ENCODE measurements around the gene TMCO5A. TPM values are rescaled to one million over a fixed set of nuclear protein-coding genes. Genes with fewer than 3 reads are reported as not detected.

The TMCO5A gene
- polyA plus RNA-seq, 2 of the 4 experiments (the other 2 are of a cell fraction) = not detected

DNA sequence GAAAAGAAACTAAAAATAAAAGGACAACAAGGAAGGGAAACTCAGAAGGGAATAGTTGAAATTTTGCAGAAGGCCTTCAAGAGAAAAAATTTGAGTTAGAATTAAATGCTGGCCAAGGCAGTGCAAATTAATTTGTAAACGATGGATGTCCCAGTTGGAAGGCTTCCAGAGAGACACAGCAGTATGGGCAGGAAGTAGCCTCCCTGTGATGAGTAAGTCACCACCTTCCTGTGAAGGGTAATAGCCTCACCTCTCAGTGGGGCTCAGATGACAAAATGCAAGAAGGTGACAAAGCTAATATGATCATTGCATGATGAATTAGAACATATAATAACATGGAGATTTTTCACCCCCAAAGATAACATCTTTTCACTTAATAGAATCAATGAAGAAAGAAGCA lies 27.3 kb upstream of the TMCO5A start:
- no peak for FAIRE-seq
- no peak overlapping the region for H3K4me2 ChIP-seq
- POLR2A ChIA-PET = no interaction called here

GRCh38 chr15:37921527-37922385 lies 12.7 kb upstream of the TMCO5A start:
- ChIA-PET POLR2A (no interaction called here), CTCF (interaction anchor here (1.1 kb wide), 1 partner anchor 25 kb away, joined by 3 read pairs; no protein-coding TSS in a partner anchor)
- Histone ChIP-seq H3K4me3 (no peak overlapping the region), H3K27ac (no peak overlapping the region), H3K4me2 (no peak overlapping the region), H3K9me3 (no peaks in the 10 kb centered on the region), H3K4me1 (no peaks in the 10 kb centered on the region)
- no peak for FAIRE-seq
- no peak for ATAC-seq
- TF ChIP-seq CEBPB (IDR thresholded peaks at IDR 0.05) (no peak), SMC3 (IDR thresholded peaks at IDR 0.05) (no peak), HES2 (IDR thresholded peaks at IDR 0.05) (no peak), JUN (IDR thresholded peaks at IDR 0.05) (no peak), FOSL2 (IDR thresholded peaks at IDR 0.05) (no peak), FOSL2 (CRISPR knock-in tag; IDR thresholded peaks at IDR 0.05) (no peak), EHMT2 (IDR thresholded peaks at IDR 0.05; ENCODE audit: low read depth) (no peak), SREBF2 (IDR thresholded peaks at IDR 0.05) (no peak), HMGXB4 (CRISPR knock-in tag; IDR thresholded peaks at IDR 0.05; ENCODE audit: borderline replicate concordance) (no peak), HDAC2 (IDR thresholded peaks at IDR 0.05) (no peak), CBX8 (IDR thresholded peaks at IDR 0.05) (no peak), ESRRA (IDR thresholded peaks at IDR 0.05; ENCODE audit: borderline replicate concordance, low read length) (no peak), BCL3 (IDR thresholded peaks at IDR 0.05) (no peak), FOSB (CRISPR knock-in tag; IDR thresholded peaks at IDR 0.05) (no peak), RNF2 (IDR thresholded peaks at IDR 0.05; ENCODE audit: borderline replicate concordance, low read depth) (no peak)
- TF ChIP-seq, protein P1, sequence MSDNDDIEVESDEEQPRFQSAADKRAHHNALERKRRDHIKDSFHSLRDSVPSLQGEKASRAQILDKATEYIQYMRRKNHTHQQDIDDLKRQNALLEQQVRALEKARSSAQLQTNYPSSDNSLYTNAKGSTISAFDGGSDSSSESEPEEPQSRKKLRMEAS (IDR thresholded peaks at IDR 0.05) = no peak
- DNase-seq (ENCODE audit: low read depth in 1 of 2, low spot score in 1 of 2) = no peak
- 48% methylated on average over 5 of the region's 6 CpGs for WGBS (ENCODE audit: missing lambda C conversion rate)

More for the DNA sequence above, 27.3 kb upstream of the TMCO5A start:
- H3K4me3 ChIP-seq = no peak overlapping the region
- ATAC-seq (no peak), DNase-seq (ENCODE audit: low read depth in 1 of 2, low spot score in 1 of 2) (peak in 1 of 2 experiments; percentile 2)
- H3K27ac ChIP-seq = no peak overlapping the region
- CTCF ChIA-PET = no interaction called here
- TF ChIP-seq PHF8 (IDR thresholded peaks at IDR 0.05; ENCODE audit: borderline replicate concordance, low read depth) (no peak), RAD21 (conservative IDR thresholded peaks at IDR 0.05 in 1 of 2, IDR thresholded peaks at IDR 0.05 in 1 of 2) (no peak), RCOR1 (IDR thresholded peaks at IDR 0.05; ENCODE audit: low read depth, low read length) (no peak), EHMT2 (IDR thresholded peaks at IDR 0.05; ENCODE audit: low read depth) (no peak), KDM1A (IDR thresholded peaks at IDR 0.05; ENCODE audit: low read depth) (no peak)
- WGBS (ENCODE audit: missing lambda C conversion rate) = 5% methylated on average over 1 of the region's 1 CpG
- H3K9me3 ChIP-seq = no peaks in the 10 kb centered on the region
- H3K4me1 ChIP-seq = no peaks in the 10 kb centered on the region; the same call in 1 of the 3 replicates

DNA sequence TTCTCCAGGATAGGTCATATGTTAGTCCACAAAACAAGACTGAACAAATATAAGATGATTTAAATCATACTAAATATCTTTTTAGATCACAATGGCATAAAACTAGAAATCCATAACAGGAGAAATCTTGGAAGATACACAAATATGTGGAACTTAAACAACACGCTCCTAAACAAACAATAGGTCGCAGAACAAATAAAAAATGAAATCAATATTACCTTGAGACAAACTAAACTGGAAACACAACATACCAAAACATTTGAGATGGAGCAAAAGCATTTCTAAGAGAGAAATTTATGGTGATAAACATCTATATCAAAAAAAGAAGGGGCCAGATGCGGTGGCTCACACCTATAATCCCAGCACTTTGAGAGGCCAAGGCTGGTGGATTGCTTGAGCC lies 8.3 kb upstream of the TMCO5A start:
- no peak for DNase-seq (ENCODE audit: low read depth in 1 of 2, low spot score in 1 of 2)
- no peak for ATAC-seq
- ChIA-PET POLR2A (no interaction called here), CTCF (no interaction called here)
- WGBS (ENCODE audit: missing lambda C conversion rate) = 56% methylated on average over 3 of the region's 3 CpGs
- H3K4me1 ChIP-seq = no peaks in the 10 kb centered on the region
- H3K4me2 ChIP-seq = no peak overlapping the region
- FAIRE-seq = no peak
- no peak overlapping the region for H3K27ac ChIP-seq
- no peak overlapping the region for H3K4me3 ChIP-seq
- TF ChIP-seq MYC (IDR thresholded peaks at IDR 0.05; ENCODE audit: borderline replicate concordance, low read length) (no peak), CBX8 (IDR thresholded peaks at IDR 0.05) (no peak), FOSB (CRISPR knock-in tag; IDR thresholded peaks at IDR 0.05) (no peak), NR3C1 (IDR thresholded peaks at IDR 0.05) (no peak), BHLHE40 (IDR thresholded peaks at IDR 0.05; ENCODE audit: low read depth, low read length) (no peak), MAFK (IDR thresholded peaks at IDR 0.05; ENCODE audit: partially characterized antibody) (no peak), TP53 (CRISPR knock-in tag; IDR thresholded peaks at IDR 0.05) (no peak), MAZ (IDR thresholded peaks at IDR 0.05; ENCODE audit: borderline replicate concordance, low read depth, low read length) (no peak), BCL3 (IDR thresholded peaks at IDR 0.05) (no peak), POLR2AphosphoS2 (conservative IDR thresholded peaks at IDR 0.05; ENCODE audit: low read length) (no peak), KDM5A (IDR thresholded peaks at IDR 0.05) (no peak), RCOR1 (IDR thresholded peaks at IDR 0.05; ENCODE audit: low read depth, low read length) (no peak)
- TF ChIP-seq, protein P2, sequence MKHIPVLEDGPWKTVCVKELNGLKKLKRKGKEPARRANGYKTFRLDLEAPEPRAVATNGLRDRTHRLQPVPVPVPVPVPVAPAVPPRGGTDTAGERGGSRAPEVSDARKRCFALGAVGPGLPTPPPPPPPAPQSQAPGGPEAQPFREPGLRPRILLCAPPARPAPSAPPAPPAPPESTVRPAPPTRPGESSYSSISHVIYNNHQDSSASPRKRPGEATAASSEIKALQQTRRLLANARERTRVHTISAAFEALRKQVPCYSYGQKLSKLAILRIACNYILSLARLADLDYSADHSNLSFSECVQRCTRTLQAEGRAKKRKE (CRISPR knock-in tag; IDR thresholded peaks at IDR 0.05; ENCODE audit: low read depth) = no peak
- no peaks in the 10 kb centered on the region for H3K9me3 ChIP-seq

Data from A549 (cell line).